Measurements from ENCODE around the gene SSR1.

DNA sequence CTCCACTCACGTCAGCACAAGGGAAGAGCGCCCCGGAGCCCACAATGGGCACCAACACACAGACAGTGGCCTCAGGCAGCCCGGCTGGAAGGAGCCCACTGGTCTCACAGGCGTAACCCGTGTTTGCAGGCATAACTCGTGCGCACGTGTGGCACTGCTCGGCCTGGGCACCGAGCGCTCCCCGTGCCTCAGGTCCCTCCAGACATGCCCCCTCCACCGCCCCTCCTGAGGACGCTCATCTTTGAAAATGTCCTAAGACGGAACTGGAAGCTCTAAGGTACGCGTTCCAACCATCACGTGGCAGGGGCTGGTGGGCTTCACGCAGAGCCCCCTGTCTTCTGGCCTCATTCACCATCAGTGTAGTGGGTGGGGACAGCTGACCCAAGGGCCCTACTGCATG lies 44.6 kb downstream of the SSR1 start:
- TF ChIP-seq CTCF (IDR thresholded peaks at IDR 0.05; ENCODE audit: insufficient read depth, low read depth, low read length) (no peak), EZH2 (IDR thresholded peaks at IDR 0.05; ENCODE audit: insufficient read depth, low read length) (no peak)

Data from astrocyte (in vitro differentiated cells and primary cell).